ENCODE measurements around the gene NUDT7.
A peak's percentile ranks its signal among the peaks of the same experiment; 100 is the strongest.

Gene NUDT7

GRCh38 chr16:77724174-77724573, 1.9 kb downstream of the NUDT7 start:
- DNase-seq (ENCODE audit: low spot score) = no peak

- DNase-seq (ENCODE audit: low spot score) = no peak
Measured at GRCh38 chr16:77729951-77730350, 7.6 kb downstream of the NUDT7 start.

- DNase-seq (ENCODE audit: low spot score) = no peak
Measured at GRCh38 chr16:77732241-77732946, 10.1 kb downstream of the NUDT7 start.

GRCh38 chr16:77736879-77737278, 14.6 kb downstream of the NUDT7 start:
- no peak for DNase-seq (ENCODE audit: low spot score)

GRCh38 chr16:77738706-77739558, 16.6 kb downstream of the NUDT7 start:
- no peak for DNase-seq (ENCODE audit: low spot score)

GRCh38 chr16:77739559-77739892, 17.2 kb downstream of the NUDT7 start:
- no peak for DNase-seq (ENCODE audit: low spot score)

GRCh38 chr16:77744141-77744540, 21.8 kb downstream of the NUDT7 start:
- DNase-seq (ENCODE audit: low spot score) = no peak

- DNase-seq (ENCODE audit: low spot score) = no peak
Measured at GRCh38 chr16:77745972-77746371, 23.7 kb downstream of the NUDT7 start.

- DNase-seq (ENCODE audit: low spot score) = no peak
Measured at GRCh38 chr16:77748421-77749005, 26.2 kb downstream of the NUDT7 start.

- no peak for DNase-seq (ENCODE audit: low spot score)
Measured at GRCh38 chr16:77749415-77749814, 27.1 kb downstream of the NUDT7 start.

GRCh38 chr16:77758046-77758445, 35.7 kb downstream of the NUDT7 start:
- peak; percentile 23 for DNase-seq (ENCODE audit: low spot score)

GRCh38 chr16:77758508-77758907, 36.2 kb downstream of the NUDT7 start:
- DNase-seq (ENCODE audit: low spot score) = no peak

- DNase-seq (ENCODE audit: low spot score) = no peak
Measured at GRCh38 chr16:77759201-77759600, 36.9 kb downstream of the NUDT7 start.

GRCh38 chr16:77759821-77760220, 37.5 kb downstream of the NUDT7 start:
- DNase-seq (ENCODE audit: low spot score) = no peak

- no peak for DNase-seq (ENCODE audit: low spot score)
Measured at GRCh38 chr16:77760800-77761199, 38.5 kb downstream of the NUDT7 start.

- DNase-seq (ENCODE audit: low spot score) = no peak
Measured at GRCh38 chr16:77761204-77761603, 38.9 kb downstream of the NUDT7 start.

- DNase-seq (ENCODE audit: low spot score) = no peak
Measured at GRCh38 chr16:77762262-77762661, 39.9 kb downstream of the NUDT7 start.

- DNase-seq (ENCODE audit: low spot score) = no peak
Measured at GRCh38 chr16:77763994-77764393, 41.7 kb downstream of the NUDT7 start.

- DNase-seq (ENCODE audit: low spot score) = no peak
Measured at GRCh38 chr16:77767211-77767610, 44.9 kb downstream of the NUDT7 start.

GRCh38 chr16:77767826-77768225, 45.5 kb downstream of the NUDT7 start:
- no peak for DNase-seq (ENCODE audit: low spot score)

GRCh38 chr16:77775911-77776909, 53.9 kb downstream of the NUDT7 start:
- no peak for DNase-seq (ENCODE audit: low spot score)

GRCh38 chr16:77777745-77778144, 55.4 kb downstream of the NUDT7 start:
- DNase-seq (ENCODE audit: low spot score) = no peak

Measured in globus pallidus (tissue), 1 donor.